ENCODE data around the gene PRKAG2.
"Not testable (repeated sequence)": the region's sequence is repeated elsewhere in the genome, so short reads cannot be mapped to it uniquely, and the experiment has no call there.

PRKAG2 gene

DNA sequence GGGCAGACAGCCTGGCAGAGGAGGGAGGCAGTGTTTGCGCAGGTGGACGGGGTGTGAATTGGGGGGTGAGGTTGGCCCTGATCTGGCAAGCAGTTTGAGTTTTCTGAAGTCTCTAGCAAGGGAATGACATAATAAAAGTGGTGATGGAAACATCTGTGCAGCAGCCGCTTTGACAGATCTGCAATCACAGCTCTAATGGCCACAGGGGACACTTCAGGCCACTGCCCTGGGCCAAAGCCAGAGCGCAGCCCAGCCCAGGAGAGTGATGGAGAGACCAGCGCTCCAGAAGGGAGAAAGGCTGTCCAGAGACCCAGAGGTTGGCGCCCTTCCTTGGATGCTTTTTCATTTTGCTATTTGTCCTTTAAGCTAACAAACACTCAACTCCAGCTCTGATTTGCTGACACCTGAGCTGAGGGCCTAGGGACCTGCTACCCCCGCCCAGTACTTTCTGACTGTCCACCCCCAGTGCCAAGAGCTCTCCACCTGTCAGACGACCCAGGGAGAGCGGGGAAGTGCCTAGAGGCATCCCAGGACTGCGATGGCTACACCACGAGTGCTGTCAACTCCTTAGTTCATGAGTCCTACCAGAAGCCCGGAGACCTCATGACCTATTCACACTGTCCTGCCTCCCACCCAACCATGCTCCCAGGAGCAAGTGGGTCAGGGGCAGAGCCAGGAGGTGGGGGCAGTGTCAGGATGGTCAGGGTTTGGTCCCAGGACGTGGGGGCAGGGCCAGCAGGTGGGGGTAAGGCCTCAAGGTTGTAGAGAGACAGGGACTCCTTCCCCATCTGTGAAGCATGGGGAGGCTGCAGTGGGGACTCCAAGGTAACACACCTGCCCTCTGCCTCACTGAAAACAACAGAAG, 112.6 kb downstream of the PRKAG2 start:
- DNase-seq (ENCODE audit: low spot score), result no peak

DNA sequence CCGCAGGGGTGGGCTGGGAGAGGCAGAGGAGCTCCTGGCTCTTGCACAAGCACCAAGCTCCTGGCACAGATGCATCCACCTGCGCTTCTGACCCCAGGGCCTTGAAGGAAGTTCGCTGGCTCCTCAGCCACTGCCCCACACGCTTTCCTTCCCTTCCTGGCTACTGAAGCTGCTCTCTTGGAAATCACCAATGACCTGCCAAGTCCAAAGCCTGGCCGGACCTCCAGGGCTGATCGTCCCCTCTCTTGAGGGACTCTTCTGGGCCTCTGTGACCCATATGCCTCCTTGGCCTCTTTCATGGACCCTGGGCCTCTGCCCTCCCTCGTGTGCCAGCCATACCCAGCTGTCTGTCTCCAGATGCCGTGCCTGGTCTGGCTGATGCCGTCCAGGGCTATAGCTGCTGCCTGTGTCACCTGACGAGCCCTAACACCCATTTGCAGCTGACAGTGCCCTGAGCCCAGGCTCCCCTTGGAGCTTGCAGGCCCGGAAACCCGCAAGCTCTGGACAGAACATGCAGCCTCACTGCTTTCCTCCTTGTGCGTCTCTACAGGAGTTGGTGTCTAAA, 113.4 kb downstream of the PRKAG2 start:
- DNase-seq (ENCODE audit: low spot score), result no peak

GRCh38 chr7:151762583-151763245, 114.2 kb downstream of the PRKAG2 start:
- DNase-seq (ENCODE audit: low spot score), result no peak

DNA sequence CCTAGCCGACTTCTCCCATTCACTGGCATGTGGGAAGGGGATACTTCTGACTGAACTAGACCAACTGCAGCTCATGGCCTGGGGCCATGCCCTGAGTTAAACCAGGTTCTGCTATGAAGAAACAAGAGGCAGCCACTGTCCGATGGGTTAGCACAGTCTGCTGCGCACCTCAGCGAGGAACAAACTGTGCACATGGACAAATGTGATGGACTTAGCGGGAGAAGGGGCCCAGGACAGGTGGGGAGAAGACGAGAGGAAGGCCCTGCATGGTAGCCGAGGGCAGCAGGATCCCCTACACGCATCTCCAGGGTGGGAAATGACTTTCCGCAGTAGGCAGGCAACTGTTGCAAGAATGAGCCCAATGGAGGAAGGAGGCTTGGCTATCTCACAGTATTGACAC, 115.0 kb downstream of the PRKAG2 start:
- DNase-seq (ENCODE audit: low spot score), result no peak

DNA sequence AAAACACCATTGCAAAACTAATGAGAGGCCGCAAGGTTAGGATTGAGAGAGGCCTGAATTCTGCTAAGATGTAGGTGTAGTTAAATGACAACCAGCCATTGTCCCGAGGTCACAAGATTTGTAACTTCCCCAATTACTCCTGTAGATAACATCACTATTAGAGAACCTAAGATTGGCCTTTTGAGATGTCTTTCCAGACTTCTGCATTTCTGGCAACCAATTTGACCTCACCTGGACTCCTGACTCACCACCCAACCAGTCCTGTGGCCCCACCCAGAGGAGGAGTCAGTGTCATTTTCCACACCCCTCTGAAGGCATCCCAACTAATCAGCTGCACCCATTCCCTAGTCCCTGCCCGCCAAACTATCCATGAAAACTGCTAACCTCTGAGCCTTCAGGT, 115.7 kb downstream of the PRKAG2 start:
- DNase-seq (ENCODE audit: low spot score), result no peak

- DNase-seq (ENCODE audit: low spot score), result peak; percentile 83
Measured at GRCh38 chr7:151759591-151760042, 117.3 kb downstream of the PRKAG2 start.

DNA sequence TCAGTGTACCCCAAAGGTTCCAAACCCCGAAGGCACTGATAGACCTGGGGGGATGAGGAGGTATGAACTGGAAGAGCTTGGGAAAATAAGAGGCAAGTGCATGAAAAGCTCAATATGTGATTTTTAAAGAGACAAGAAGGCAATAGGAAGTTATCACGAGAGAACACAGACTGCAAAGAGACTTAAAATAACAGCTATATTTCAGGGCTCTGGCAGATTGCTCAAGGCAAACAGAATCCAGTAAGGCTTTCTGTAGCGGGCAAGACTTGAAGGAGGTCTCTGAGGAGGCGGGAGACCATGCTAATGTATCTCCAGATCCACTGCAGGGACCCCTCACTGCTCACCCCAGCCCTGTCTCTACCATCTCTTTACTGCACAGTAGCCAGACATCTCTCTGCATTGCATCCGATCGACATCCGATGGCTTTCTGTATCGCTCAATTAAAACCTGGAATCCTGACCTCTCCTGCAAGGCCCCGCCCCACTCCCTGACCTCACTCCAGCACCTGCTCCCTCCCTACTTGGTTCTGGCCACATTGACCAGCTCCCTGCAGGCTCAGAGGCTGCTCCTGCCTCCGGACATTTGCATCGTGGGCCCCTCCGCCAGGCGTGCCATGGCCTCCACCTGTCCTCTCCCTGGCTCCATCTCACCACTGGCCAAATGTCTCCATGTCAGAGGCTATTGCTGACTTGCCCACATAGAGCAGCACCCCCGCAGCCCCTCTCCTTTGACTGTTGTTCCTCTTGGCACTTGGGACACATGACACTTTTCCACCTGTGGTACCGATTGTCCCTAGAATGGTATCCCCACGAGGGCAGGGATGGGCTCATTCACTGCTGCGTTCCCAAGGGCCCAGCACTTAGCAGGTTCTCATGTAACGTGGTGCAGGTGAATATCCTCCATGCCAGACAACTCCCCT, 118.0 kb downstream of the PRKAG2 start:
- no peak for DNase-seq (ENCODE audit: low spot score)

GRCh38 chr7:151757274-151757673, 119.6 kb downstream of the PRKAG2 start:
- peak; percentile 80 for DNase-seq (ENCODE audit: low spot score)

DNA sequence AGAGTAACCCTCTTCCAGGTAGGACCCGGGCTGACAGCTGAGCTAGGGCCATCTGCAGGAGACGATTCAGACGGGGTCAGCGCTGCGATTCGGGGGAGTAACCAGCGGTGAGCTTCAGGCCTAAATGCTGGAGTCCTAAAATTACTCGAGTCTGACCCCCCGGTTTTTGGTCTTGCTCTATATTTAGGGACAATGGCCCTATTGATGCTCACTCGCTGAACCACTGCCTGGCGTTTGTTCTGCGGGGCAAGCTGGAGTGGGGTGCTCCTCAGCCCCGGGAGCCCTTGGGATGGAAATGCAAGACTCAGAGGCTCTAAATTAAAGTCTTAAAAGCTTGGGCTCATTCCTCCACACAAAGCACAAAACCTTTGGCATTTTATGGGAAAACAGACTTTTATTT, 120.0 kb downstream of the PRKAG2 start:
- DNase-seq (ENCODE audit: low spot score), result no peak

- peak; percentile 76 for DNase-seq (ENCODE audit: low spot score)
Measured at GRCh38 chr7:151756076-151756731, 120.7 kb downstream of the PRKAG2 start.

DNA sequence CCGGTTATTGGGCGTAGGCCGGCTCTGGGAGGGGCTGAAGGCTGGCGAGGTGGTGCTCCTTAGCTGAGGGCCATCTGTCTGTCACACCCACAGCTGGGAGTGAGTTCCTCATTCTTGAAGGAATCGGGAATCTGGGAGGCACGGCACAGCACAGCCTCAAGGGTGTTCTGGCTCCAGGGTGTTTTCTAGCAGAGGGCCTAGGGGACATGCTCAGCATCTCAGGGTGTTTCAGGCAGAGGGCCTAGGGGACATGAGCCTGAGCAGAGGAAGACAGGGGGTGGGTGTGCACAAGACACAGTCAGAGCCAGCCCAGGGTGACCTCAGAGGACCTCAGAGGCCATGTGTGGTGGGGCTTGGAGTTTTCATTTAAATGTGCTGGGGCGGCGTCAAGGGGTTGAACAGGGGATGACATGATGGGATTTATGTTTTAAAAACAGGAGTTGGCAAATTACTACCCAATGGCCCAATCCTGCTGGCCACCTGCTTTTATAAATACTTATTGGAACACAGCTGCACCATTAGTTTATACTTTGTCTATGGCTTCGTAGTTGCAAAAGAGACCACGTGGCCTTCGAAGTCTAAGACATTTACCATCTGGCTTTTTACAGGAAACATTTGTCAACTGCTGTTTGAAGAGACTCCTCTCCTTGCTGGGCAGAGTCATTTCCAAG, 121.6 kb downstream of the PRKAG2 start:
- peak; percentile 50 for DNase-seq (ENCODE audit: low spot score)

GRCh38 chr7:151754688-151755130, 122.2 kb downstream of the PRKAG2 start:
- DNase-seq (ENCODE audit: low spot score), result no peak

GRCh38 chr7:151754142-151754590, 122.7 kb downstream of the PRKAG2 start:
- peak; percentile 98 for DNase-seq (ENCODE audit: low spot score)

DNA sequence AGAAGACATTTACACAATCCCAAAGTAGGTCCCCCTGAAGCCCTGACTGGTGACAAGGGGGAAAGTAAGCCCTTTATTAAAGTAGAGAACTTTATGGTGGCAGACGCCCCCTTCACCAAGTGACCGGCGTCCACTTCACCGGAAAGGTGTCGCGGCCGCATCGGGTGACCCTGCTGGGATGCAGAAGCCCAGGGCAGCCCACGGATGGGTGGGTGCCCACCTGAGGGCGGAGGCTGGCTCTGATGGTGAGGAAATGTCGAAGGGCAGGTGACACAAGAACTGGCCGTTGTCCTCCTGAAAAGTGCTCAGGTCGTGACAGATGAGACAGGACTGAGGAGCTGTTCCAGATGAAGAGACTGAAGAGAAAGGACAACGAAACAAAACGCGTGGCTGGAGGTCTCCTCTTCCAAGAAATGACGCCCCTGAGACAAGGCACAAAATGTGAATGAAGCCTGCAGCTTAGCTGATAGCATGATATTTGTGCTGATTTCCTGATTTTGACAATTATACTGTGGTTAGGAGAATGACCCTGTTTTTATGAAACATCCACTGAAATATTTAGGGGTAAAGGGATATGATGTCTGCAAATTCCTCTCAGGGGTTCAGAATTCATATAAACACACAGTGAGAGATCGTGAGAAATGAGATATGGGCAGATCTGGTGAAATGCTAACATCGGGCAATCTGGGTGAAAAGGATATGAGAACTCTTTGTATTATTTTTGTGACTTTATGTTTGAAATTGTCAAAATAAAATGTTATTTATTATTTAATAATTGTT, 123.9 kb downstream of the PRKAG2 start:
- no peak for DNase-seq (ENCODE audit: low spot score)

DNA sequence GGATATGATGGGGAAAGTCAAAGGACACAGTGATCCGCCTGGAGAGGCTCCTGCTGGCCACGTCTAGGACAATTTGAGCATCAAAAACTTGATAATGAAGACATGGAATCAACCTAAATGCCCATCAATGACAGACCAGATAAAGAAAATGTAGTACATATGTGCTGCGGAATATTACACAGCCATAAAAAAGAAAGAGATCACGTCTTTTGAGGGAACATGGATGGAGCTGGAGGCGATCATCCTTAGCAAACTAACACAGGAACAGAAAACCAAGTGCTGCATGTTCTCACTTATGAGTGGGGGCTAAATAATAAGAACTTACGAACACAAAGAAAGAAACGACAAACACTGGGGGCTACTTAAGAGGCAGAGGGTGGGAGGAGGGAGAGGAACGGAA, 124.9 kb downstream of the PRKAG2 start:
- DNase-seq (ENCODE audit: low spot score), result no peak

GRCh38 chr7:151748733-151749132, 128.2 kb downstream of the PRKAG2 start:
- DNase-seq (ENCODE audit: low spot score), result no peak

DNA sequence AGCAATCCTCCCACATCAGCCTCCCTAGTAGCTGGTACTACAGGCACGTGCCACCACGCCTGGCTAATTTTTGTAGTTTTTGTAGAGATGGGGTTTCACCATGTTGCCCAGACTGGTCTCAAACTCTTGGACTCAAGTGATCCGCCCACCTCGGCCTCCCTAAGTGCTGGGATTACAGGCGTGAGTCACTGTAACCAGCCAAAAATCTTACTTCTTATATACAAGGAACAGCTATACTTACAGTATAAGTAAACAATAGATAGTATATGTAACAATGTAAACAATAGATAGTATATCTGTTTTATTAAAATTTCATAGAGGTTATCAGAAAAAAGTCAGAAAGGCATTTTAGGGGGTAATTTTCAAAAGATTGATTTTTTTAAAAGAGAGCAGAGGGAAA, 128.9 kb downstream of the PRKAG2 start:
- DNase-seq (ENCODE audit: low spot score), result not testable (repeated sequence)

DNA sequence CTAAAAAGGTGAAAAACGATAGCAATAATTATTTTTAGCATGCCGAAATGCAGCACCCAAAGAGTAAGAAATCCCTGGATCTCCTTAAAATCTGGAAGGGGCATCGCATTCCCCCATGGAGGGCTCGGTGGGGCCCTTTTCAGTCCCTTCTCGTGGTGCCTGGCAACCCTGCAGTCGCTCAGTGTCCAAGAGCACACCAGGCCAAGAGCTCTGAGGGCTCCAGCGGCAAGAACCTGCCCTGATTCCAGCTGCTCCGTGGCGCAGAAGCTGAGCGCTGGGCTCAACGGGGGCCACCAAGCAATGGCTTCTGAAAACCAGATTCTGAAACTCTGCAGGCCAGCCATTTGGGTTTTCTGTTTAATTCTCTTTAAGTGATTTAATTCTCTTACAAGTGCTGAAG, 131.2 kb downstream of the PRKAG2 start:
- no peak for DNase-seq (ENCODE audit: low spot score)

GRCh38 chr7:151744656-151745638, 132.0 kb downstream of the PRKAG2 start:
- peak; percentile 67 for DNase-seq (ENCODE audit: low spot score)

All from hepatic stellate cell (primary cell).